Heart left ventricle (tissue), 13 donors: Measurements from ENCODE around the gene CTDSP2.

Source experiments
- CTCF ChIP-seq, 12 donors: fragments of 200-600 bp; sonication (generic) in 4 of 12; IDR thresholded peaks; one replicate each; pipeline versions ENCODE4 v1.5.0 to v1.8.0; 2018 to 2022; ENCODE audit warnings: antibody characterized with exemption in 12 of 12, mild to moderate bottlenecking in 5 of 12
- POLR2A ChIP-seq, 2 donors: fragments of 450-650 bp; IDR thresholded peaks; one replicate each; pipeline ENCODE4 v1.6.1; 2017; ENCODE audit warnings: antibody characterized with exemption in 2 of 2, mild to moderate bottlenecking in 2 of 2, moderate library complexity in 2 of 2
- donor health status: ischemic (EF 13 %, LVEDD 7.1; RV severe dilation, severe dysfunction).
- donor health status: DM: no; HTN: yes; CAD: no.
- donor health status: DM: no; HTN: no; CAD: no.
- donor health status: ischemic (EF 25% LVEDD 6.9; RV normal size, moderate dysfunction).
- donor health status: ischemic (EF 25% LVEDD 5.7; RV mildly dilated, moderate dysfunction).
- donor health status: ischemic (EF 35%, LVEDD 5.7; RV mildly dilated, moderate dysfunction).
- donor health status: nonischemic (EF 11% LVEDD 7.7; RV severe dilation, severe dysfunction).
- donor health status: DM: yes; HTN: yes; CAD: no.
- donor health status: PGD.
- donor health status: ischemic (EF 29% LVEDD 5.4; RV normal size, mild dysfunction).
- donor health status: nonischemic (EF 23%, LVEDD 6.1; RV moderate dilation, normal function).

- TF ChIP-seq CTCF (IDR thresholded peaks at IDR 0.05) (no peak), POLR2A (IDR thresholded peaks at IDR 0.05) (no peak)
Measured at GRCh38 chr12:57797933-57798332, 48.6 kb downstream of the CTDSP2 start.
